GM21360 (cell line): ENCODE data around the gene GTF2H4.
A peak's percentile ranks its signal among the peaks of the same experiment; 100 is the strongest.
"Not testable (repeated sequence)": the region's sequence is repeated elsewhere in the genome, so short reads cannot be mapped to it uniquely, and the experiment has no call there.

Experiments used
- ATAC-seq: cut with Tn5 transposase; IDR thresholded peaks from one replicate; pipeline ENCODE4 v1.9.1; 2021; ENCODE audit warnings: mild to moderate bottlenecking, moderate library complexity; ENCODE audit not compliant: unreplicated experiment

The GTF2H4 gene

DNA sequence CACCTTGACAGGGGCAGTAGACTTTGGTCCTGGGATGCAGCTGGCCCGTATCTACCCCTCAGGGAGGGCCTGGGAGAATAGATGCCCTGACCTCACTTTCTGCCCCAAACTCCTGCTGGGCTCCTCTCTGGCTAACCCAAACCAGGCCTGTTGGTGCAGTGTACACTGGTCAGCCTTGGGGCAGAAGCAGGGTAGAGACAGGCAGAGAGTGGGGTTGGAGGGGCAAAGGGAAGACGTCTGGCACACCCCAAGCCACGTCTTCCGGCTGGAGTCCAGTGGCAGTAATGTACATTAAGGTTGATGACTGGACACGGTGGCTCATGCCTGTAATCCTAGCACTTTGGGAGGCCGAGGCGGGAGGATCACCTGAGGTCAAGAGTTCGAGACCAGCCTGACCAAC, 14.3 kb upstream of the GTF2H4 start:
- no peak for ATAC-seq

DNA sequence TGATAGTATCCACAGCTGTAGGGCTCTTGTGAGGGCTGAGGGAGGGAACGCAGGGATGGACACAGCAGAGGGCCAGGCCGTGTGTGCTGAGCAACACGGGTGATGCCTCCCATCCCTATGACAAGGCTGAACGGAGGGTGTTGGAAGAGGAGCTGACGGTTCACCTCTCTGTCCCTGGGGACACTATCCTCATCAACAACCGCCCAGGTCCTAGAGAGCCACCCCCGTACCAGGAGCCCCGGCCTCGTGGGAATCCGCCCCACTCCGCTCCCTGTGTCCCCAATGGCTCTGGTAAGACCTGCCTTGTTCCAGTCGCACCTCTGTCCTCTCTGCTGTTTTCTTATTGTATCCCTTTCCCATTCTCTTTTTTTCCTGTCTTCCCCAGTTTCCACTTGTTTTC, 13.6 kb upstream of the GTF2H4 start:
- no peak for ATAC-seq

DNA sequence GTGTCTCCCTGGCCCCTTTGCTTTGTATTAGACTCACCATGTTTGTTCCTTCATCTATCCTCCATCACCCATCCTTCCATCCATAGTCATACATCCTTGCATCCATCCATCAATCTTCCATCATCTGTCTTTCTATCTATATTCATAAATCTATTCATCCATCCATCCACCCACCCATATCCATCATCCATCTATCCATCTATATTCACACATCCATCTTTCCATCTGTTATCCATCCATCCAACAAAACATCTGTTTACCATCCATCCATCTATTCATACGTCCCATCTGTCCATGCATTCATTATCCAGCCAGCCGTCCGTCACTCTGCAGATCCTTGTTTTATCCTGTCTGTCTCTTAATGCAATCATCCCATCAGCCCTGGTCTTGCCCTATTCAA, 13.1 kb upstream of the GTF2H4 start:
- ATAC-seq: no peak

DNA sequence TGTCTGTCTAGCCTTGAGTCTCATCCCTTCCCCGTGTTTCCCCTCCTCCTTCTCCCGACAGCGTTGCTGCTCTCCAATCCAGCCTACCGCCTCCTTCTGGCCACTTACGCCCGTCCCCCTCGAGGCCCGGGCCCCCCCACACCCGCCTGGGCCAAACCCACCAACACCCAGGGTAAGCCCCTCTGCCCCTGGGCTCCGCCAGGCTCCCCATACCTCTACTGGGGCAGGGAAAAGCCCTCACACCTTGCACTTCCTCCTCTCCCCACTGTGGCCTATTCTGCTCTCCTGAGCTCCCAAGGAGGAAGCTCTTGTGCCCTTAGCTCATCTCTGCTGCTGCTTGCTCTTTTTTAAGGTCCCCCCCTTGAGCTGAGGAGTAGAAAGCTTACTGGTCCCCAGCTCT, 12.7 kb upstream of the GTF2H4 start:
- no peak for ATAC-seq

DNA sequence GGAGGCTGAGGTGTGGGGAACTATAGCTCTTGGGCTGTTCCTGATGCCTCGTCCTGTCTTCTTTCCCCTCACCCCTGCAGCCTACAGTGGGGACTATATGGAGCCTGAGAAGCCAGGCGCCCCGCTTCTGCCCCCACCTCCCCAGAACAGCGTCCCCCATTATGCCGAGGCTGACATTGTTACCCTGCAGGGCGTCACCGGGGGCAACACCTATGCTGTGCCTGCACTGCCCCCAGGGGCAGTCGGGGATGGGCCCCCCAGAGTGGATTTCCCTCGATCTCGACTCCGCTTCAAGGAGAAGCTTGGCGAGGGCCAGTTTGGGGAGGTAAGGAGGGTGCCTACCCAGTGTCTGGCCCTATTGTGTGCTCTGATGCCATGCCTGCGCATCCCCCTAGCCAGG, 11.5 kb upstream of the GTF2H4 start:
- ATAC-seq: no peak

DNA sequence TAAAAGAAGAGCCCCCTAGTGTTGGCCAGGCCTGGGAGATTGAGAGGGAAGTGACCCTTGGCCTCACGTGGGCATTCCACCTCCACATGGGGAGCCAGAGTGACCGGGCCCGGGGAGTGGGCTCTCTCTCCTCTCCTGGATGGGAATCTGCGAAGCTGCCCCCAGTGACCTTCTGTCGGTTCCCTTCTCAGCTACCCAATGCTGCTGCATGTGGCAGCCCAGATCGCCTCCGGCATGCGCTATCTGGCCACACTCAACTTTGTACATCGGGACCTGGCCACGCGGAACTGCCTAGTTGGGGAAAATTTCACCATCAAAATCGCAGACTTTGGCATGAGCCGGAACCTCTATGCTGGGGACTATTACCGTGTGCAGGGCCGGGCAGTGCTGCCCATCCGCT, 10.1 kb upstream of the GTF2H4 start:
- no peak for ATAC-seq

DNA sequence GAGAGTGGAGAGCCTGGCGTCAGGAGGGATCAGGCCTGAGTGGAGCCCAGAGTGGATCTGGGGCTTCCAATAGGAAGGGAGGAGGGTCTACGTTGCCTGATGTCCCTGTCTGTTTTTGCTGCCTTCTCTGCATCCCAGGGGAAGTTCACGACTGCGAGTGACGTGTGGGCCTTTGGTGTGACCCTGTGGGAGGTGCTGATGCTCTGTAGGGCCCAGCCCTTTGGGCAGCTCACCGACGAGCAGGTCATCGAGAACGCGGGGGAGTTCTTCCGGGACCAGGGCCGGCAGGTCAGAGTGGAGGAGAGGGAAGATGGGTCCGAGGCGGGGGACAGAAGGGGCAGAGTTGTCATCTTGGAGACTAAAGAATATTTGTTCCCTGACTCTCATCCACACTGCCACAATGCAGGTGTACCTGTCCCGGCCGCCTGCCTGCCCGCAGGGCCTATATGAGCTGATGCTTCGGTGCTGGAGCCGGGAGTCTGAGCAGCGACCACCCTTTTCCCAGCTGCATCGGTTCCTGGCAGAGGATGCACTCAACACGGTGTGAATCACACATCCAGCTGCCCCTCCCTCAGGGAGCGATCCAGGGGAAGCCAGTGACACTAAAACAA, 9.2 kb upstream of the GTF2H4 start:
- no peak for ATAC-seq

DNA sequence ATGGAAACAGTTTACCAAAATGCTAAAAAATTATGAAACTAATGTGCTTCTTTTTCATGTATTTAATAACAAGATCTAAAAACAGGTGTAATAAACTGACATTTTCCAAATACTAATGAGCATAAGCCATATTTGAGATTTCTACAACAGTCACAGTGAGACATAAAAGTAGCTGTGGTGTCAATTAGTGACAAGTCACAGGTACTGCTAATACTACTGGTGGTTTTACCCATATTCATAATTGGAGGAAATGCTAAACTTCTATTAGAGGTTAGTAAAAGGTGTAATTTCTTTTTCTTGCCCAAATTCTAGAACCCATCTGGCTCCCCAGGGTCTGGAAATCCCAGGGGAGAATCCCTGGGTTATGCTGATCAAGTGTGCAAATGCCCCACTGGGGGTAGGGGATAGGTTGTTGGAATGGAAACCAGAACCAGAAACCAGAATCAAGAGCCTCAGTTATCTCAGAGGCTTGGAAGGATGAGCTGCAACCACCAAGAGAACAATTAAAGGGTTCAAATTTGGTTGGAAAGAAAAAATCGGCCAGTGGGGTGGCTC, 7.1 kb upstream of the GTF2H4 start:
- ATAC-seq: no peak

DNA sequence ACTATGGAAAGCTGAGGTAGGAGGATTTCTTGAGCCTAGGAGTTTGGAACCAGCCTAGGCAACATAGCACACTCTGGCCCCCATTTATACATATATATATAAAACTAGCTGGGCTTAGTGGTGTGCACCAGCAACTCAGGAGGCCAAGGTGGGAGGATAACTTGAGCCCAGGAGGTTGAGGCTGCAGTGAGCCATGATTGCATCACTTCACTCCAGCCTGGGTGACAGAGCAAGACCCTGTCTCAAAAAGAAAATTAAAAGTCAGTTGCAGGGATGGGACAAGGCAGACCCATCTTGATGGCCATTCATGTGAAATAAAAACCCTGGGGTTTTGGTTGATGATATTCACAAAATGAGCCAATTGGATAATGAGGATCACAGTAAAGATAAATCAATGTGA, 6.6 kb upstream of the GTF2H4 start:
- no peak for ATAC-seq

DNA sequence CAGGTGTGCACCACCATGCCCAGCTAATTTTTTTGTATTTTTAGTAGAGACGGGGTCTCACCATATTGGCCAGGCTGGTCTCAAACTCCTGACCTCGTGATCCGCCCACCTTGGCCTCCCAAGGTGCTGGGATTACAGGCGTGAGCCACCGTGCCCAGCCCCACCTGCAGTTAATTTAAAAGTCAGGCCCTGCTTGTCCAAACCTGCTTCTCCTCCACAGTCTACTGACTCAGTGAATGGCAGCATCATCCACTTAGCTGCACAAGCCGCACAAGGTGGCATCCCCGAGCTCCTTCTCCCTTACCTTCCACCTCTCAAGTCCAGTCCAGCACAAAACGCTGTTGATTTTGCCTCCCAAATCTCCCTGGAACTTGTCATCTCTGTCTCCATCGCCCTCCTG, 5.8 kb upstream of the GTF2H4 start:
- ATAC-seq: not testable (repeated sequence)

DNA sequence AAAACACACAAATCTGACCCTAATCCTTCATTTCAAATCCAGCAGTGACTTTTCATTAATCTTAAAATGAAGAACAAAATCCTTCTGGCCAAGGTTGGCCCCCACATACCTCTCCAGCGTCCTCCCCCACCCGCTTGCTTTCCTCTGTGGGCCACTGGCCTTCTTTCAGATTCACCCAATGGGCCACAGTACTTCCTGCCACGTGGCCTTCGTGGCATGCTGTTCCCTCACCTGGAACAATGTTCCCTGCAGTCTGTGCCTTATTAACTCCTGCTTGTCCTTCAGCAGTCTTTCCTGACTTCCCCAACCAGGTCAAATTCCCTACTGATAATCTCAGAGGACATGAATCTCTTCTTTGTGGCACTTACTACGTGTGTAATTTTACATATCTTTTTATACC, 5.3 kb upstream of the GTF2H4 start:
- no peak for ATAC-seq

DNA sequence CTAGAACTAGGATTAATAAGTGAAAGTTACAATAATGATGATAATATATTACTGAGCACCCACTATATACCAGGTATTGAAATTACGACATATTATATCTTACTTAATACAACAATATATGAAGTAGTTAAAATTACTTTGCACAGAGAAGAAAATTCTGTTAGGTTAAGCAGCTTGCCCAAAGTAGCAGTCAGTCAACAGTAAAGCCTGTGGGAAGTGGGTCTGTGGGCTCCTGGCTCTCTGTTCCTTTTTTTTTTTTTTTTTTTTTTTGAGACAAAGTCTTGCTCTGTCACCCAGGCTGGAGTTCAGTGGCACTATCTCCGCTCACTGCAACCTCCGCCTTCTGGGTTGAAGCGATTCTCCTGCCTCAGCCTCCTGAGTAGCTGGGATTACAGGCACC, 4.8 kb upstream of the GTF2H4 start:
- no peak for ATAC-seq

DNA sequence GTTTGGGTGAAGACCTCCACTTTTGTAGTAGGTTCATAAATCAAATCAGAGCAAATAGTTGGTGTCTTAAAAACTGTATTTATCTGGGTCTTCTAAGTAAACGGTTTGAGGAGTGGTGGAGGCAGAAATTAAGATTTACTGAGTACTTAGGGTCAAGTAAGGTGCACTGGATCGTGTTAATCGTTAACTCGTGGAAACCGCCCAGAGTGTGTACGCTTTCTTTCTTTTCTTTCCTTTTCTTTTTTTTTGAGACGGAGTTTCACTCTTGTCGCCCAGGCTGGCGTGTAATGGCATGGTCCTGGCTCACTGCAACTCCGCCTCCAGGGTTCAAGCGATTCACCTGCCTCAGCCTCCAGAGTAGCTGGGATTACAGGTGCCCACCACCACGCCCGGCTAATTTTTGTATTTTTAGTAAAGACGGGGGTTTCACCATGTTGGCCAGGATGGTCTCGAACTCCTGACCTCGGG, 683 bp upstream of the GTF2H4 start:
- ATAC-seq: not testable (repeated sequence)

DNA sequence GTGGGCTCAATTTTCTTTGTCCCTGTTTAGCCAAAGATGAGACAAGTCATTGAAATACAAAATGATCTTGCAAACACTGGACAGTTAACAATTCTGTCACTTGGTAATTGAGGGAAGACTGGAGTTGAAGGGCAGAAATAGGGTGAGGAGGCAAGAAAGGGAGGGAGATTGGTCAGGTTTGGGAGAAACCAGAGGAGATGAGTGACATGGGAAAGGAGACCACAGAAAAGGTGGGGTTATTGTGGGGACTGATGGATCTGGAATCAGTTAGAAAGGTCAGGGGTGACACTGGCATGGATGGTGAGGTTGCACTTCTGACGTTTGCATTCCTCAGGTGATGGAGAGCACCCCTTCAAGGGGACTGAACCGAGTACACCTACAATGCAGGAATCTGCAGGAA, 693 bp downstream of the GTF2H4 start:
- ATAC-seq: no peak

DNA sequence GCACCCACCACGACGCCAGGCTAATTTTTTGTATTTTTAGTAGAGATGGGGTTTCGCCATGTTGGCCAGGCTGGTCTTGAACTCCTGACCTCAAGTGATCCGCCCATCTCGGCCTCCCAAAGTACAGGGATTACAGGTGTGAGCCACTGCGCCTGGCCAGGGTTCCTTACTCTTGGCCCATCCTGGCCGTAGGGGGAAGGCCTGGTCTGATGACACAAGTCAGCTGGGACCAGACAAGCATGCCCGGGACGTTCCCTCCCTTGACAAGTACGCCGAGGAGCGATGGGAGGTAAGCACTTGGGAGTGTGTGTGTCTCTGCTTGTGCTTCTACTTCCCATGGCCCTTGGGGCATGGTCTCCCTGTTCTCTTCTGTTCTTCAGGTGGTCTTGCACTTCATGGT, 2.5 kb downstream of the GTF2H4 start:
- not testable (repeated sequence) for ATAC-seq

DNA sequence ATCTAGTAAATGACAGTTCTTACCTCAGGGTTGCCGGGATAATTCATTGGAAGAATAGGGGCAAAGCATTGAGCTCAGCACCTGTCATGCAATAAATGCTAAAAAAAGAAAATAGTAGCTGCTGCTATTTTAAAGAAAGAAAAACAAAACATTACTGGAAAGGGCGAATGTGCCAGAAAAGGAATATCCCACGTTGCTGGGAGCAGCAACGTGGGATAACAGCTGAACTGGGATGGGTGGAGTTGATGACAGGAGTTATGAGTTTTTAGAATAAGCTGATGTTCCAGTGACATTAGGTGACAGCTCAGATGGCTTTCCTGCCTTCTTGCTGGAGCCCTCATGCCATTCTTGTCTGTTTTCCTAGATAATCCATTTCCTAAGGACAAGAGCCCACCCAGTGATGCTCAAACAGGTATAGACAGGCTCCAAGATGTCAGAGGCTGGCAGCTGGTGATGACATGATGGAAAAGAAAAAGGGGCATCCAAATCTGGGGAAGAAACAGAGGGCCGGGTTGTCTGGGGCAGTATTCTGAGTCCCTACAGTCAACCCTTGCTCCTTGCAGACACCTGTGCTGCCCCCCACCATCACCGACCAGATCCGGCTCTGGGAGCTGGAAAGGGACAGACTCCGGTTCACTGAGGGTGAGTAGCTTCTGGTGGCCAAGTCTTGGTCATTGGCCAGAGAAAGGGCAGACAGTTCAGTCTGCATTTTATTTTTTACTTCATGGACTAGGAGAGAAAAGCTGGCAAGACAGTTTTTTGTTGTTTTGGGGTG, 4.9 kb downstream of the GTF2H4 start:
- no peak for ATAC-seq

DNA sequence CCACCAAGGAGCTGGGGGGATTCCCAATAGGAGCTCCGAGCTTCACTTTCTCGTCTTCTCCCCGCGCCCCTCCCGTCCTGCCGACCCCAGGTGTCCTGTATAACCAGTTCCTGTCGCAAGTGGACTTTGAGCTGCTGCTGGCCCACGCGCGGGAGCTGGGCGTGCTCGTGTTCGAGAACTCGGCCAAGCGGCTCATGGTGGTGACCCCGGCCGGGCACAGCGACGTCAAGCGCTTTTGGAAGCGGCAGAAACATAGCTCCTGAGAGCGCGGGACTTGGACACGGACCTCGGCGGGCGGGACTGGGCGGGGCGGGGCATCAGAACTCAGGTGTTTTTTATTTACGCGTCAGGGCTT, 5.7 kb downstream of the GTF2H4 start:
- ATAC-seq: no peak

DNA sequence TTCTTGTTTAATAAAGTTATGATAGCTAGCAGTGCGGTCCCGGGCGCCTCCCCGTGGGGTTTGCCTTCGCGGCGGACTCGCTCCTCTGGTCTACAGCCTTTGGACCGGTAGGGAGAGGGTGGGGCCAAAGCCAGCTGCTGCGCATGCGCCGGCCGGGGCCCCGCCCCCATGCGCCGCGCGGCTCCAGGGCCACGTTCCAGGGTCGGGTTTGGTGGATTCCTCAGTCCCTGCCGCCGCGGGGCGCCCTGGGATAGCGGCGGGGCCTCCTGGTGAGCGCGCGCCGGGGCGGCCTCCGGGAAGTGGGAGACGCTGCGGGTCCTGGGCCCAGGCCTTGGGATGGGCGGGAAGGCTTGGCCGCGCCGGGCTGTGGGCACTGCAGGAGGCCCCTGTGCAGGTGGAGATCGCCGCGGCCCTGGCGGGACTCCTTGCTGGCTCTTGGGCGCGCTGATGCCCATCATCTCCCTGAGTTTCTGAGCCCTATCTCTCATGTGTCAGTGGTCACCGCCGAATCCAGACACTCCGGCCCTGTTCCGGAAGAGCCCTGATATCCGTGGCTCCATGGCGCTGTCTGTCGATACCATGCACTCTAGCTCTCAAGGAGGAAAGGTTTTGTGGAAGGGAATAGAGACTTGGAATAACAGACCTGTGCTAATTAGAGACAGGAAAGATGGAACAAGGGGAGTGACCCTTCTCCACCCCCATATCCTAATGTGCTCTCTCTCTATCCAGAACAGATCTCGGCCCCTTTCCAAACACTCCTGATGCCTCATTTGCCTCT, 6.3 kb downstream of the GTF2H4 start, which contains the start of gene VARS2:
Gene VARS2, plus strand, starts transcription at position 163 of the 778 bp plus-strand sequence. Its CDS starts 599 bp downstream, at position 762.
- peak; percentile 74 for ATAC-seq

DNA sequence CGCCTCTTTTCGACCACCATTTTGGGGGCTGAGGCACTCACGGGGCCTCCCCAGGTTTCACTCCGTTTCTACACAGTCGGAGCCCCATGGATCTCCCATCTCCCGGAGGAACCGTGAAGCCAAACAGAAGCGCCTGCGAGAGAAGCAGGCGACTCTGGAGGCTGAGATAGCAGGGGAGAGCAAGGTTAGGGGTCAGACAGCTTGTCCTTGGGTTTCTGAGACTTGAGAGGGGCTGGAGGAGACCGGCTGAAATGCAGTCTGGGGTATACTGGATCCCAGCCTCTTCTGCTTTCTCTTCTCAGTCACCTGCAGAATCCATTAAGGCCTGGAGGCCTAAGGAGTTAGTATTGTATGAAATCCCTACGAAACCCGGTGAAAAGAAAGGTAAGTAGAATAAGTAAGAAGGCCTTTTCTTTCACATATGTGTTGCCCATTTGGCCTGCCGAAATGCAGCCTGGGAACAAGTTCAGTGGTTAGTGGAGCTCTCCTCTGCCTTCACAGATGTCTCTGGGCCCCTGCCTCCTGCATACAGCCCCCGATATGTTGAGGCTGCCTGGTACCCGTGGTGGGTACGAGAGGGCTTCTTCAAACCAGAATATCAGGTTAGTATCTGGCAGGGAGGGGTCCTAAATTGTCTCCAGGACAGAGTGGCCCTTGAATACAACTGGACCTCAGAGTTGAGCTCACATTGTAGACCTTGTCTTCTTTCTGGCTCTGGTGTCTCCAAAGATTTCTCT, 7.0 kb downstream of the GTF2H4 start:
- no peak for ATAC-seq

DNA sequence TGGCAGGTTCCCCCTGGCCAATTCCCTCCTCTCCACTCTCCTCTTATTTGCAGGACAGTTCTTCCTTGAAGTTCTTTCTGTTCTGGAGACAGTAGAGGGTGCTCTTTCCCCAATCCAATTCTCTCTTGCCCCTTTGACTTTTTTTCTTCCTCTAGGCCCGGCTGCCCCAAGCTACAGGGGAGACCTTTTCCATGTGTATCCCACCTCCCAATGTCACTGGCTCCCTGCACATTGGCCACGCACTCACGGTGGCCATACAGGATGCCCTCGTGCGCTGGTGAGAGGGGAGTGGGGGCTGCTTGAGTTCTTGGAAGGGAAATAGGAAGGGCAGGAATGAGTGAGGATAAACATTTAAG, 7.6 kb downstream of the GTF2H4 start:
- ATAC-seq: no peak

DNA sequence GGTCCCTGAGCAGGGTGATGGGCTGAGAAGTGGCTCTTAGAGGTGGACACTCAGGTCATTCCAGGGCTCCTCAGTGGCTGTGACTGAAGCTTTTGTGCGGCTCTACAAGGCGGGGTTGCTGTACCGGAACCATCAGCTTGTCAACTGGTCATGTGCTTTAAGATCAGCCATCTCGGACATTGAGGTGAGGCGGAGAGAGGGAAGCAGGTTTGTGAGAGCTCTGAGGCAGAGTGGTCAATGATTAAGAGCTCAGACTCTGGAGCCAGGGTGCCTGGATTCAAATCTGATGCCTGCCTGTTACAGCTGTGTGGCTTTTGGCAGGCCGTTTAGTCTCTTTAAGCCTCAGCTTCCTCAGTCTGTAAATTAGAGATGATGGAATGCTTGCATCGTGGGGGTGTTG, 9.0 kb downstream of the GTF2H4 start:
- ATAC-seq: no peak
